ENCODE measurements around the gene GTF2F1.

- no peak for TF ChIP-seq CTCF (IDR thresholded peaks at IDR 0.05)
- TF ChIP-seq EZH2 (IDR thresholded peaks at IDR 0.05; ENCODE audit: borderline replicate concordance, insufficient read depth, low read depth, low read length, poor library complexity, severe bottlenecking) = no peak
Measured at GRCh38 chr19:6417713-6418561, 25.0 kb upstream of the GTF2F1 start.
